Hippocampal formation (tissue), 2 donors: ENCODE measurements around the gene LRRC56.

ENCODE experiments used
- DNase-seq, 2 donors: peaks; one replicate each; lab custom pipeline; 2025; lab: John Stamatoyannopoulos, UW

Gene LRRC56

DNA sequence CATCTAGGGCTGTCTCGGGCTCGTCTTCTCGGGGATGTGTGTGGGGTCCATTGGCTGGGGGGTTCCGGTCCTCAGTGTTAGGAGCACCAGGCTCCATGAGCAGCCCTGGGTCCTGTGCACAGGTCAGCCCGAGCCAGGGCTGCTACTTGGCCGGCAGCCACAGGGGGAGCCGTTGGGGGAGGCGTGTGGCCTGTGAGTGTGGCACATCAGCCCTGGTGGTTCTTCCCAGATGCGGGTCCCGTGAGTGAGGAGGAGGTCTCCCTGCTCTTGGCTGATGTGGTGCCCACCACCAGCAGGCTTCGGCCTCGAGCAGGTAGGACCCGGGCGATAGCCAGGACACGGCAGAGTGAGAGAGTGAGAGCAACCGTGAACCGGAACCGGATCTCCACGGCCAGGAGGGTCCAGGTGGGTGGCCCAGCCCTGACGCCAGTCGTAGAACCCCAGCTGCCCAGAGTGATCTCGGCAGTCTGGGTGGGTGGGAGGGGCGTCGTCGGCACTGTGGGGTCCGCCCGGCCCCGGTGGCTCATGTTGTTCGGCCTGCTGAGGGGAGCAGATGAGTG is 59.9 kb downstream of the LRRC56 start:
- DNase-seq: no peak

DNA sequence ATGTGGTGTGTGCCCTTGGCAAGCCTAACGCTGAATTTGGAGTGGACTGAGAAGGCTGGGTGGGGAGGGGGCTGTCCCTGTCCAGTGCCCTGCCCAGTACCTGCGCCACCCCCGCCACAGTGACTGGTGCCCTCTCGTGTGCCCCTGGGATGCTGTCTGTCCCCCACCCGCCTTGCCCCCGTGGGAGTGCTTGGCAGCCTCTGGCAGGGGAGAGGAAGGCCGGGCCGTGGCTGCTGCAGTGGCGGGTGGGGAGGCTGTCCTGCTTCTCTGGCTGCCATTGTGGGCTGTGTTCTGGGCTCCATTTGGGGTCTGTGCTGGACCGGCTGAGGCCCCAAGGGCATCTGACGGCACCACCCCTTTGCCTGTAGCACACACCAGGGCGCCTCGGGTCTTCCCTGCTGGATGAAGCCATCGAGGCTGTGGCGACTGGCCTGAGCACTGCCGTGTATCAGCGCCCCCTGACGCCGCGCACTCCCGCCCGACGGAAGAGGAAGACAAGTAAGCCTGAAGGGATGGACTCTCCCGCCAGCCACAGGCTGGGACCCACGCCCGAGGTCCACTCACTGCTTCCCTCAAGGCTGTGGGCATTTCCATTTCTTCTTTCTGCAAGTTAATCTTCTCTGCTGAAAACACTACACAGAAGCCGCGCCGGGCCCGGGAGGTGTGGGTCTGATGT is 60.8 kb downstream of the LRRC56 start:
- DNase-seq: no peak

DNA sequence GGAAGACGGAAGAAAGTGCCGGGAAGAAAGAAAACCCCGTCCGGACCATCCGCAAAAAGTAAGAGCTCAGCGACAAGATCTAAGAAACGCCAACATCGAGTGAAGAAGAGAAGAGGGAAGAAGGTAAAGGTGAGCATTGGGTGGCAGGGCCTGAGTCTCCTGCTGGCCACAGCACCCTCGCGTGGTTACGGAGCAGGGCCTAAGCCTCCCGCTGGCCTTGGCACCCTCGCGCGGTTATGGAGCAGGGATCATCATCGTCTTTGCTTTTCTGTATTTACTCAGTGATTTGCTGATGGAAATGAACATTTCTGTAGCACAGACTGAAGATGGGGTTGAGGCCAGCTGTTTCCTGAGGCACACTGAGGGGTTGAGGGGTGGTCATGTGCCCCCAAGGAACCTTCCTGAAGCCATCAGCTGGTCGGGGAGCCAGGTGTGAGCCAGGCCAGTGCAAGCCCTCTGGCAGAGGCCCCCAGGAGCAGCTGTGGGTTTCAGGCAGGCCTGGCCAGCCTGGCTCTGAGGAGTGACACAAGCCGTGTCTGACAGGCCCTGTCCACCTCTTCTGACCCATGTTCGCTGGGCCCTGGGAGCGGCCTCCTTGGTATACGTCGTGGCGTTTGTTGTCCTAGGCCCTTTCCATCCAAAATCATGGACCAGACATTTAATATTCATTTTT is 64.4 kb downstream of the LRRC56 start:
- no peak for DNase-seq

DNA sequence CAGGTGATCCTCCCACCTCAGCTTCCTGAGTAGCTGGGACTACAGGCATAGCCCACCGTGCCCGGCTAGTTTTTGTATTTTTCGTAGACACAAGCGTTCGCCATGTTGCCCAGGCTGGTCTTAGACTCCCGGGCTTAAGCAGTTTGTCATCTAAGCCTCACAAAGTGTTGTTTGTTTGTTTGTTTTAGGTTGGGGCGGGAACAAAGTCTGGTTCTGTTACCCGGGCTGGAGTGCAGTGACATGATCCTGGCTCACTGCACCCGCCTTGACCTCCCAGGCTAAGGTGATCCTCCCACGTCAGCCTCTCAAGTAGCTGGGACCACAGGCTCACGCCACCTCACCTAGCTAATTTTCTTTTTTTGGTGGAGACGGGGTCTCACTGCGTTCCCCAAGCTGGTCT is 65.8 kb downstream of the LRRC56 start:
- no peak for DNase-seq
